Dedifferentiated amniotic fluid mesenchymal stem cell (primary cell): Measurements from ENCODE around the gene UNC13D.
A peak's percentile ranks its signal among the peaks of the same experiment; 100 is the strongest.
"Not testable (repeated sequence)": the region's sequence is repeated elsewhere in the genome, so short reads cannot be mapped to it uniquely, and the experiment has no call there.

ENCODE experiments used
- DNase-seq: peaks from one replicate; pipeline ENCODE4 v3.0.0-alpha.2; 2016; ENCODE audit errors: extremely low spot score

UNC13D gene

DNA sequence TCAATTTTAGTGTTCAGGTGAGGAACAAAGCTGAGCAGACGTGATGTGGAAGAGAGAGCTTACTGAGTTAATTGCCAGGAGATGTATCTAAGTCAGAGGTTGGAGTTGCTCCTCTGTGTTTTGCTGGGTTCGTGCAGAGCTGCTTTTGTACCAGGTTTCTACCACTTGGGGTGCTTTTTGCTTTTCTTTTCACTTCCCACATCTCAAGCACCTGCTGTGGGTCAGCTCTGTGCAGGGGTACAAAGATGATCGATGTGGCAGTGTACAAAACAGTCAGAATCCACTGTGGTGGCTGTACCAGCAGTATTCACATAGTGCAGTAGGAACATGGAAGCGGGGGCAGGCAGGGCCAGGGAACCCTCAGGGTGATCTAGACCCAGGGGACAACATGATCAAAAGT lies 44.8 kb downstream of the UNC13D start:
- no peak for DNase-seq

DNA sequence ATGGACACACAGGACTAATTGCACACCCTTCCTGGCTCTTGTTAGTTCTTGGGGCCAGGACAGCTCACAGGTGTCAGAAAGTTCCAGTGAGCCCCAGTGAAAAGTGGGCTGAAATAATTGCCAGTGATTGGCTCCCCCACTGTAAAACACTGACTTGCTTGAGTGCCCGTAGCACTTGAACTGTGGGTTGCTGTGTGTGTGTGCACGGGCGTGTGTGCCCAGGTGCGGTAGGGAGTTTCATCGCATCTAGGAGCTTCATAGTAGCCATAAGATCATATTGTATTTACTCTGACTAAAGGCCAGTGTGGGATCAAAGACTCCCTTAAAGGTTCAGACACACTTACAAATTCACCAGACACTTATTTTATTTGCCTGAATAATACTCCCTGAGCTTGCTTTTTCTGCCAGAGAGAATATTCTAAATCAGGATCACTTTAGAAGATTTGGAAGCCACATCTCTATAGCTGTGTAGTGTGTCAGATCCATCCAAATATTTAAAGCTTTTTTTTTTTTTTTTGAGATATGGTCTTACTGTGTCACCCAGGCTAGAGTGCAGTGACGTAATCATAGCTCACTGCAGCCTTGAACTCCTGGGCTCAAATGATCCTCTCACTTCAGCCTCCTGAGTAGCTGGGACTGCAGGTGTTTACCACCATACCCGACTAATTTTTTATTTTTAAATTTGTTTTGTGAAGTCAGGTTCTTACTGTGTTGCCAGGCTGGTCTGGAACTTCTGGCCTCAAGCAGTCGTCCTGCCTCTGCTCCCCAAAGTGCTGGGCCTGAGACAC lies 48.2 kb downstream of the UNC13D start:
- DNase-seq: no peak

DNA sequence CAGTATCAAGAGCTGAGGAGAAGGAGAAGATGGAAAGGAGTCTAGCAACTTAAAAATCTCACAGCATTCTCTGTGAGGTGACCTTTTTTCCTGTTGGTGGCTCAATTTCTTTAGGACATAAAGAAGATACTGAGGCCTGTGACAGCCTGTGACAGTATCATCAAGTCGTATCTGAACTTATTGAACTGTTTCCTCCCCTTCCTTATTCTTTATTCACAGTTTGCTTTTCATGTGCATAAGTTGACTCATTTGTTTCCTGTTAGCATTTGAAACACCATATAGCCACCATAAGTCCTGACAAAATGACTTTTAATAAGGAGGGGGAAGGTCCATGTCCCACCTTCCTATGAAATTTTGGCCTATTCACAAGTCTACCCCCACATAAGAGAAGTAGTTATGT lies 50.7 kb downstream of the UNC13D start:
- no peak for DNase-seq

GRCh38 chr17:75791254-75791653 lies 53.0 kb downstream of the UNC13D start:
- no peak for DNase-seq

- DNase-seq: peak; percentile 75
Observed at GRCh38 chr17:75785016-75785890, 59.0 kb downstream of the UNC13D start.

DNA sequence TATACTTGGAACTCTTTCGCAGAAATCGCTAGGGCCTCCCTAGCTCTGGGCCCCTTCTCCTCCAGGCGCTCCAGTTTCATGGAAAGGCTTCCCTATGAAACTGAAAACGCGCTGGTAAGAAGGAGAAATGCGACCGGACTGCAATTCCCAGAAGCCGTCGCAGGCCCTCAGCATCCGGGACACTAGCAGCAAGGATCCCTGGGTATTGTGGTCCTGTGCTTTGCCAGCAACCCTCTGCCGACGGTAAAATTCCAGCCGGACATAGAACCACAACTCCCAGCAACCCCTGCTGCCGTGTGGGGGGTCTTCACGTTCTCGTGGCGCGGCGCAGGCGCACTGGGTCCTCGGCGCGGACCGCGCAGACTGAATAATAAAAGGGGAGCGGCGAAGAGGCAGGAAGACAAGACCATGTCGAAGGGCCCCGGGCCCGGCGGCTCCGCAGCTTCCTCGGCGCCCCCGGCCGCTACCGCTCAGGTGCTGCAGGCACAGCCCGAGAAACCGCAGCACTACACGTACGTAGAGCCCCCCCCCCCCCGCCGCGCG lies 59.7 kb downstream of the UNC13D start, which contains the start of gene UNK:
Gene UNK, plus strand, starts transcription at position 334 of the 543 bp plus-strand sequence. Its CDS starts 75 bp downstream, at position 409.
- peak; percentile 99 for DNase-seq

- no peak for DNase-seq
Observed at GRCh38 chr17:75783803-75784472, 60.3 kb downstream of the UNC13D start.

- peak; percentile 62 for DNase-seq
Observed at GRCh38 chr17:75783069-75783783, 61.0 kb downstream of the UNC13D start.

DNA sequence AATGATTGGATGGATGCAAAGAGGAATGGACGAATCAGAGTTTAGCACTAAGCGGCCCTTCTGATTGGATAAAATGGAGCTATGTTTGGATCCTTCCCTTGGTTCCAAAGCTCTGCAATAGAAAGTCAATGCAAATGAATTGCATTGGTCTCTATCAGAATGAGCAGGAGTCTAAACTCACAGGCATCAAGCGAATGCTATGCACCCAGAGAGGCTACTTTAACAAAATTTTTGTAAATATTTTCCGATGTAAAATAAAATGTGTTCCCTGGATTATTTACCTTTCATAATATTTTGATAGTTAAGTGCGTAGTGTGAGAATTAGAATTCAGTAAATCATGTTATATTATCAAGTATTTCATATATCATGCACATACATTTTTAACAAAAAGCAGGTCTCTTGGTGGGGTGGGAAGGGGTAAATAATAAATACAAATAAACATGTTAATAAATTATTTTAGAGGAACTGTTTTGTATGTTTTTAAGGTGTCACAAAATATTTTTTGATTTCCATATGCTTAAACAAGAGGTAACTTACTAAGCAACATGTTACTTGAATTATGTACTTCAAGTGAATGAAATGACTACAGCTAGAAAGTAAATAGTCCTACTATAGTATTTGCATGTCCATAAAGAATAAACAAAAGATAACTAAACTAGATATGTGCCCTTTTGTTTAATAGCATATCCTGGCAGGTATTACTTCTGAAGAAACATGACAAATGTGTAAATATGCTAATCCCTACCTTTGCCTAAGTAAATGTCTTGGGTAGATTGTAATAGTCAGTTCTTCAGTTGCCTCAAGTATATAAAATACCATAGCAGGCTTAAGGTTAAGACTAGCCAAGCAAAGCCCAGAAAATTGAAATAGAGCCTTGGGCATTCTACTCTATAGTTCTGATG lies 64.0 kb downstream of the UNC13D start:
- no peak for DNase-seq

DNA sequence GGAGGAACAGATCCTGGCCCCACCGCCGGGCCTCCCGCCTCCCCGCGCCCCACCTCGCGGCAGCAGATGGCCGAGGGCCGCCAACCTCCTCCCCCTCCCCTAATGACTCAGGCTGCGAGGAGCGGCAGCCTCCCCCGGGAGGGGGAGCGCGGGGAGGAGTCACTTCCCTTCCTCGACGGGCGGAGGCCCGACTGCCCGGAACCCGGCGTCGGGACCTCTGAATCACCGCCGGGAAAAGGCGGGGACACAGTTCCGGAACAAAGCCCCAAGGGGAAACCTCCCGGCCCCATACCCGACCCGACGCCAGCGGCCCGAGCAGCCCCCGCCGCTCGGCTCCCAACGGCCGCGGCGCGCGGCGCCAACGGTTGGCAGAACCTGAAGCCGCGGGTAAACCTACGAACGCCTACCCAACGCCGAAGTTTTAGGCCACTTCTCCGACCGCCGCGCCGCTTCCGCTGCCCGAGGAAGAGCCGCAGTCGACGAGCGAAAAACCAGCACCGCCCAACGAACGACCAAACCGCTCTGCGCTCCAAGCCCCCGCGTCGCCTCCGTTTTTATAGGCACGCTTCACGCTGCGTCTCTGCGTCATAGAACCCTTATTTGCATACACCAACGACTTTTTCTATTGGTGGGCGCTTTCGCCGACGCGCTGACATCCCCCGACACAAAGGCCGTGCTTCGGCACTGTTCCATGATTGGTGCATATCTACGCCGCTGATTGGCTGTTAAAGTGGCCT lies 64.8 kb downstream of the UNC13D start:
- DNase-seq: peak; percentile 100

DNA sequence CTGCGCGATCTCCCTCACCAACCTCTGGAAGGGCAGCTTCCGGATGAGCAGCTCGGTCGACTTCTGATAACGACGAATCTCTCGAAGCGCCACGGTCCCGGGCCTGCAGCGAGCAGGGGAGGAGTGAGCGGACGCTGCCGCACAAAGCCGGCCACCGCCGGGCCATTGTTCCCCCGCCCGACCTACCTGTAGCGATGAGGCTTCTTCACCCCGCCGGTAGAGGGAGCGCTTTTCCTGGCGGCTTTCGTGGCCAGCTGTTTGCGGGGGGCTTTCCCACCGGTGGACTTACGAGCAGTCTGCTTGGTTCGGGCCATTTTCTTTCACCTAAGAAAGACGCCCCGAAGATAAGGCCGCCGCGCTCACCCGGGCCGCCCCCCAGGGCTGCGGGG lies 65.3 kb downstream of the UNC13D start:
- no peak for DNase-seq

- not testable (repeated sequence) for DNase-seq
Observed at GRCh38 chr17:75778066-75778860, 65.9 kb downstream of the UNC13D start.

DNA sequence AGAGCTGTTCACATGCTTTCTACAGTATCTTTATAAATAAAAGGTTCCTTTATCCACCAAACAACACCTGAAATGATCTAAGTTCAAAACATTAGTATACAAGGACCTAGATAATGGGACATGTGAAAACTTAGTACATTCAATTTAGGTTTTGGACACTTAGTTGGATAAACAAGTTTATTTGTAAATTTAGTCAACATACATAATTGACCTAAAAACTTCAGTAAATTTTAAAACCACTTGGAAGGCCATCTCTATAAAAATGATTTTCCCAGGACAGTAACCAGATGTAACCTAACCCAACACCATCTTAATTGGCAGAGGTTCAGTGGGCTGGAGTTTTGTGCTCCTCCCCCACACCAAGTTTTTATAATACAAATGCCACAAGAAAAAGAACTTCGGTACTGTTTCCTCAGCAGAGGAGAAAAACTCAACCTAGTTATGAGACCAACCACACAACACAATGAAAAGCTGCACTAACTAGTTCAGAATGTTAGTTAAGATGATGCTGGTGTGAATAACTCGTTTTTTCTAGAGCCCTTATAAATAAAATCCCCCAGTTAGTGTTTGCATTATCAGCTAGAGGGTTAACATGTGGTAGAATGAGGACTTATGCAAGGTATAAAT lies 66.8 kb downstream of the UNC13D start:
- DNase-seq: no peak
